CD4-positive, CD25-positive, alpha-beta regulatory T cell (primary cell): ENCODE data around the gene PKNOX2. TPM values are rescaled to one million over a fixed set of nuclear protein-coding genes. Genes with fewer than 3 reads are reported as not detected.

ENCODE experiments used
- ATAC-seq, 2 donors: fragments of 150-1000 bp; cut with Tn5 transposase; one replicate each; pipeline ENCODE4 v1.10.0; 2021; ENCODE audit warnings: low read depth in 2 of 2, moderate number of reproducible peaks in 2 of 2, moderate library complexity in 1 of 2
- DNase-seq, 3 donors: peaks; one replicate each; pipeline versions ENCODE4 v3.0.0 to v3.0.0-alpha.2; 2012 to 2022; ENCODE audit warnings: mixed read lengths in 1 of 3
- H3K27ac ChIP-seq: one replicate; pipeline ENCODE4 v1.7.0; 2013; ENCODE audit warnings: mild to moderate bottlenecking, low read length; ENCODE audit not compliant: insufficient read depth, poor library complexity, severe bottlenecking
- H3K27me3 ChIP-seq: one replicate; pipeline ENCODE4 v1.7.0; 2013; ENCODE audit warnings: low read length; ENCODE audit not compliant: control insufficient read depth, insufficient read depth
- H3K36me3 ChIP-seq: one replicate; pipeline ENCODE4 v1.7.0; 2013; ENCODE audit warnings: mild to moderate bottlenecking, low read length, moderate library complexity; ENCODE audit not compliant: control insufficient read depth, insufficient read depth
- H3K4me1 ChIP-seq: 2 replicates; pipeline ENCODE4 v1.7.0; 2013; ENCODE audit warnings: mild to moderate bottlenecking, low read length; ENCODE audit not compliant: insufficient read depth, control insufficient read depth, poor library complexity, severe bottlenecking
- H3K4me3 ChIP-seq: one replicate; pipeline ENCODE4 v1.7.0; 2013; ENCODE audit warnings: low read depth, mild to moderate bottlenecking, low read length, moderate library complexity
- H3K9me3 ChIP-seq, 2 experiments: 1 replicate in 1 of 2; 2 replicates in 1 of 2; pipeline ENCODE4 v1.7.0; 2013; ENCODE audit warnings: low read length in 2 of 2, mild to moderate bottlenecking in 1 of 2, moderate library complexity in 1 of 2; ENCODE audit not compliant: control insufficient read depth in 2 of 2
- H3K27ac Mint-ChIP-seq, 3 donors: one replicate each; pipeline ENCODE4 v1.8.0; 2020 to 2022; ENCODE audit warnings: mild to moderate bottlenecking in 3 of 3, mixed read lengths in 3 of 3, moderate library complexity in 2 of 3
- H3K27me3 Mint-ChIP-seq: one replicate; pipeline ENCODE4 v1.8.0; 2022; ENCODE audit warnings: mild to moderate bottlenecking, mixed read lengths
- H3K36me3 Mint-ChIP-seq: one replicate; pipeline ENCODE4 v1.8.0; 2020; ENCODE audit warnings: mixed read lengths
- H3K4me1 Mint-ChIP-seq, 4 donors: one replicate each; pipeline ENCODE4 v1.8.0; 2020 to 2022; ENCODE audit warnings: mixed read lengths in 4 of 4, mild to moderate bottlenecking in 1 of 4
- H3K4me3 Mint-ChIP-seq, 4 donors: one replicate each; pipeline ENCODE4 v1.8.0; 2020 to 2022; ENCODE audit warnings: mild to moderate bottlenecking in 4 of 4, mixed read lengths in 4 of 4, moderate library complexity in 3 of 4
- H3K9me3 Mint-ChIP-seq, 7 donors: one replicate each; pipeline ENCODE4 v1.8.0; 2020 to 2022; ENCODE audit warnings: mixed read lengths in 7 of 7, mild to moderate bottlenecking in 3 of 7, moderate library complexity in 2 of 7
- polyA plus RNA-seq, 4 donors: library from polyadenylated mRNA; unstranded; fragments of 300-500 nt; fragmentation: Illumina TruSeq; gene quantifications; one replicate each; pipeline ENCODE4 v1.2.3, GENCODE V29; 2021
- total RNA-seq: library from RNA; stranded (reverse); gene quantifications from one replicate; pipeline ENCODE4 v1.2.3, GENCODE V29; 2022

The PKNOX2 gene
- total and polyA plus RNA-seq, 5 donors from 2014 or later, result not detected

- Histone ChIP-seq H3K9me3 (no peaks in the 10 kb centered on the region), H3K4me3 (no peak overlapping the region), H3K4me1 (no peaks in the 10 kb centered on the region), H3K27me3 (no peaks in the 10 kb centered on the region), H3K36me3 (no peaks in the 10 kb centered on the region), H3K27ac (no peak overlapping the region)
- H3K36me3 Mint-ChIP-seq, result no peaks in the 10 kb centered on the region
- H3K4me3 Mint-ChIP-seq, result no peak overlapping the region
- H3K27me3 Mint-ChIP-seq, result no peaks in the 10 kb centered on the region
- H3K4me1 Mint-ChIP-seq, result no peaks in the 10 kb centered on the region
- no peak for DNase-seq
- no peaks in the 10 kb centered on the region for H3K9me3 Mint-ChIP-seq
- no peak for ATAC-seq
- peak overlapping the region in 1 of 3 donors; percentile 37 for H3K27ac Mint-ChIP-seq
Observed at GRCh38 chr11:125273519-125274000, 109.0 kb downstream of the PKNOX2 start.

- no peak overlapping the region for H3K27ac ChIP-seq
- H3K36me3 ChIP-seq, result no peaks in the 10 kb centered on the region
- no peaks in the 10 kb centered on the region for H3K4me1 ChIP-seq
- DNase-seq, result no peak
- Mint-ChIP-seq H3K27ac (no peak overlapping the region), H3K27me3 (no peaks in the 10 kb centered on the region), H3K36me3 (no peaks in the 10 kb centered on the region), H3K4me1 (no peaks in the 10 kb centered on the region), H3K9me3 (no peaks in the 10 kb centered on the region), H3K4me3 (no peak overlapping the region)
- no peak overlapping the region for H3K4me3 ChIP-seq
- H3K9me3 ChIP-seq, result no peaks in the 10 kb centered on the region
- no peak for ATAC-seq
- no peaks in the 10 kb centered on the region for H3K27me3 ChIP-seq
Observed at GRCh38 chr11:125274309-125274708, 109.8 kb downstream of the PKNOX2 start.

GRCh38 chr11:125274774-125275173 lies 110.2 kb downstream of the PKNOX2 start:
- H3K27me3 ChIP-seq, result no peaks in the 10 kb centered on the region
- H3K9me3 Mint-ChIP-seq, result no peaks in the 10 kb centered on the region
- ATAC-seq, result no peak
- no peaks in the 10 kb centered on the region for H3K27me3 Mint-ChIP-seq
- H3K4me3 Mint-ChIP-seq, result no peak overlapping the region
- no peak overlapping the region for H3K27ac ChIP-seq
- no peak overlapping the region for H3K4me3 ChIP-seq
- no peaks in the 10 kb centered on the region for H3K36me3 ChIP-seq
- no peaks in the 10 kb centered on the region for H3K4me1 Mint-ChIP-seq
- no peaks in the 10 kb centered on the region for H3K4me1 ChIP-seq
- no peaks in the 10 kb centered on the region for H3K36me3 Mint-ChIP-seq
- DNase-seq, result no peak
- H3K27ac Mint-ChIP-seq, result no peak overlapping the region
- no peaks in the 10 kb centered on the region for H3K9me3 ChIP-seq

- ATAC-seq, result no peak
- Mint-ChIP-seq H3K27ac (no peak overlapping the region), H3K27me3 (no peaks in the 10 kb centered on the region), H3K9me3 (no peaks in the 10 kb centered on the region), H3K4me3 (no peak overlapping the region), H3K36me3 (no peaks in the 10 kb centered on the region), H3K4me1 (no peaks in the 10 kb centered on the region)
- no peak for DNase-seq
- no peaks in the 10 kb centered on the region for H3K27me3 ChIP-seq
- H3K9me3 ChIP-seq, result no peaks in the 10 kb centered on the region
- no peak overlapping the region for H3K4me3 ChIP-seq
- no peaks in the 10 kb centered on the region for H3K36me3 ChIP-seq
- H3K4me1 ChIP-seq, result no peaks in the 10 kb centered on the region
- H3K27ac ChIP-seq, result no peak overlapping the region
Observed at GRCh38 chr11:125275905-125276618, 111.5 kb downstream of the PKNOX2 start.

GRCh38 chr11:125276619-125276976 lies 112.0 kb downstream of the PKNOX2 start:
- Histone ChIP-seq H3K27me3 (no peaks in the 10 kb centered on the region), H3K4me1 (no peaks in the 10 kb centered on the region), H3K27ac (no peak overlapping the region), H3K4me3 (no peak overlapping the region), H3K9me3 (no peaks in the 10 kb centered on the region), H3K36me3 (no peaks in the 10 kb centered on the region)
- no peaks in the 10 kb centered on the region for H3K4me1 Mint-ChIP-seq
- no peak for ATAC-seq
- H3K27me3 Mint-ChIP-seq, result peaks cover 4% of the 10 kb centered on the region
- DNase-seq, result no peak
- H3K27ac Mint-ChIP-seq, result no peak overlapping the region
- H3K36me3 Mint-ChIP-seq, result no peaks in the 10 kb centered on the region
- no peak overlapping the region for H3K4me3 Mint-ChIP-seq
- no peaks in the 10 kb centered on the region for H3K9me3 Mint-ChIP-seq

DNA sequence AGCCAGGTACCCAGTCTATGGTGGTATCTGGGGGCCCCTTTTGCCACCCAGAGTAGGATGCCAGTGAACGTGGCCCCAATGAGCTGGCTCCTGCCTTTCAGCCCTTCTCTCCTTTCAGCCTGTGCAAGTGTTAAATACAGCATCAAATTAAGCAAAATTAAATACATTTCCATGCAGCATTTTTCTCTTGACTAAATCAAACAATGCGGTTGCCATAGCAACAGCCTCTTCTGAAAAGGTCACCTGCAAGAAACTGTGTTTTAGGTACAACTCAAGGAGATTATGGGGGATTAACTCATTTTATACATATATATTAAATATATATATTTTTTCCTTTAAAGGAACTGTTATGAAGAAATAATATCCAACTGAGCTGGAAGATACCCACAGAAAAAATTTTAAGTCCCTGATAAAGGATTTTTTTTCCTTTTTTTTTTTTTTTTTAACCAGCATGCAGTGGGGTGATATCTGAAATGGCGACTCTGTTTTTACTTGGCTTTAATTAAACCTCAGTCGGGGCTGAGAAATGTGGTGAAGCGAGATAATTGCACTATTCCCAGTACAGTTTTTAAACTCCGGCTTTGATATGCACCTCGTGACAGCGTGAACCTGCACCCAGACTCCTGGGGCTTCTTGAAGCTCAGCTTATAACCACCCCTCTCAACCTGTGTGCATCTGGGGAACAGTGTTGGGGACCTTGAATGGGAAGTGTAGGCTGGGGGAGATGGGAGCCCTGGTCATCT lies 115.3 kb downstream of the PKNOX2 start:
- Mint-ChIP-seq H3K9me3 (peaks cover 0 to 2% (median 0%) of the 10 kb centered on the region in 7 donors), H3K4me3 (no peak overlapping the region), H3K4me1 (no peaks in the 10 kb centered on the region), H3K27me3 (peaks cover 4% of the 10 kb centered on the region), H3K27ac (no peak overlapping the region), H3K36me3 (no peaks in the 10 kb centered on the region)
- ATAC-seq, result no peak
- Histone ChIP-seq H3K9me3 (no peaks in the 10 kb centered on the region), H3K4me3 (no peak overlapping the region), H3K27ac (no peak overlapping the region), H3K4me1 (no peaks in the 10 kb centered on the region), H3K27me3 (no peaks in the 10 kb centered on the region), H3K36me3 (no peaks in the 10 kb centered on the region)
- no peak for DNase-seq

DNA sequence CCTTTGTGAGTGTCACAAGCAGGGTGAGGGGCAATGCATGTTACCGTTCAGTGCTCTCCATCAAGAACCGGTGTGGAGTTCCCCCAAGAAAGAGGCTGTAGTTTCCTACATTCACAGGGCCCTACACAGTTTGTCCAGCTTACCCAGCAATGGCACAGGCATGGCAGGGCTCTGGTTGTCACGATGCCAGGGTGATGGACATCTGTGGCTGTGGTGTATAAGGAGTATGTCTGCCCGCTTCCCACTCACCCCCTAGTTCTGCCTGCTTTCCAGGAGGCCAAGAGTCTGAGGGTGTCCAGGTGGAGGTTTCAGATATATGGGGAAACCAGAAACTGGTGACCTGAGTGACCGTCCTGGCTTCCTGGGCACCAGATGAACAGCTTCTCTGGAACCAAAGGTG lies 116.1 kb downstream of the PKNOX2 start:
- no peak overlapping the region for H3K4me3 Mint-ChIP-seq
- no peak overlapping the region for H3K27ac ChIP-seq
- no peak overlapping the region for H3K27ac Mint-ChIP-seq
- peaks cover 0 to 2% (median 0%) of the 10 kb centered on the region in 7 donors for H3K9me3 Mint-ChIP-seq
- H3K27me3 ChIP-seq, result no peaks in the 10 kb centered on the region
- no peak for ATAC-seq
- no peaks in the 10 kb centered on the region for H3K36me3 Mint-ChIP-seq
- no peaks in the 10 kb centered on the region for H3K4me1 Mint-ChIP-seq
- no peaks in the 10 kb centered on the region for H3K9me3 ChIP-seq
- no peak for DNase-seq
- H3K4me3 ChIP-seq, result no peak overlapping the region
- no peaks in the 10 kb centered on the region for H3K4me1 ChIP-seq
- peaks cover 4% of the 10 kb centered on the region for H3K27me3 Mint-ChIP-seq
- H3K36me3 ChIP-seq, result no peaks in the 10 kb centered on the region
